ENCODE data around the gene PCDH1.
"Not testable (repeated sequence)": the region's sequence is repeated elsewhere in the genome, so short reads cannot be mapped to it uniquely, and the experiment has no call there.

Gene PCDH1

DNA sequence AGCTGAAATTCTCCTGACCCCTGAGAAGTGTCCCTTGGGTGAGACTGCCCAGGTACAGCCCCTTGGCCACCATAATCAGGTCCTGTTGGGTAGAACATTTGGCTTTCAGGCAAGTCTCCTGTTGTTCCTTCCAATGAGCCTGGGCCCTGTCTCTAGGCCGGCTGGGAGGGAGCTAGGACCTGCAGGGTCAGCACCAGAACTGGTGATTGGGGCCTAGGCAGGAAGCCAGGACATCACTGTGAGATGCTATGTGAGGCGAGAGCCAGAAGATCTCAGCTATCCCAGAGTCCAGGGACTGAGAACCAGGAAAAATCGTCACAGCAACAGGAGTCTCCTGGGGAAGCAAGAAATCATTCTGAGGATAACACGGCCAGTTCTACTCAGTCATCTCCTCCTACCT, 51.5 kb downstream of the PCDH1 start:
- no peak for DNase-seq

DNA sequence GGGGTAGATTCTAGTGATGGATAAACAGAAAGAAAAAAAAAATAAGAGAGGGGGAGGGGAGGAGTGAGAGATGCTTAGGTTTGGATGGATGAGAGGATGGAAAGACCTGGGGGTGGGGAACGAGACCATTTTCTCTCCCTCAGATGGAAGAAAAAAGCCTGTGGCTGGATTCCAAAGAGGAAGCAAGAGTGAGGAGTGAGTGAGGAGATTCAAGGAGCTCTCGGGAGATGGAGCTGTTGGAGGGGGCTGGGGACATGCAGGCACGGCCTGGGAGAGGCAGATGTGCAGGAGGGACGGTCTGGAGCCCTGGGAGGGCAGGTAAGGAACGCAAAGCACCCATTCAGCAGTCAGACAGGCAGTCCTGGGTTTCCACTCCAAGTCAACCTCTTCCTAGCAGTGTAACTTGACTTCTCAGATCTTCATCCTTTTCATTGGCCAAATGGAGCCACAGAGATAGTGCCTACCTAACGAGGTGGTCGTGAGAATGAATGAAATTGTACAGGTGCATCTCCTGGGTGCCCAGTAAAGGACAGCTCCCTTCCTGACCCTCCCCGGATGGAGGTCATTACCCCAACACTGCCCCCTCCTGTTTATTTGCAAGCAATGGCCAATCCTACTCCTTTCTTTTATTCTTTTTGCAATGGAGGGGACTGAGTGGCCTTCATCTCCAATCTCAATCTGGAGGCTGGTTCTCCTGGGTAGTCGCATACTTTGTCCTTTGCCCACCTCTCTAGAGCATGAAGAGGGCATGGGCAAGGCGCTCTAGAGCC, 52.2 kb downstream of the PCDH1 start:
- peak; percentile 37 for DNase-seq

DNA sequence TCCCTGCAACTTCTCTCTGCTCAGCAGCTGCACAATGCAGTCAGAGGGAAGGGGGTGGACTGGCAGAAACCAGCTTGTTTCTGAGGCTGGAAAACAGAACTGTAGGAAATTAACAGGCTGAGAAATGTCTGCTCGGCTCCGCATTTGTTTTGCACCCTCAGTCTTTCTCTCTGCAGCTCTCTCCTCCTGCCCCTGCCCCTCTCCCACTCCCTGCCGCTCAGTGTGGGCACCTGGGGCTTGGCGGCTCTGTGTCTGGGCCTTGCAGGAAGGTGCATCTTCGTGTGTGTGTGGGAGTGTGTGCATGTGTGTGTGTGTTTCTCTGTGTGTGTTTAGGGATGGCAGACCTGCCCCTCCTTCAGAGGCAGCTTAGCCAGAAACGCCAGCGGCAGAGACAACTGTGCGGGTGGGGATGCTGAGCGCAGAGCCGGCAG, 53.0 kb downstream of the PCDH1 start:
- no peak for DNase-seq

DNA sequence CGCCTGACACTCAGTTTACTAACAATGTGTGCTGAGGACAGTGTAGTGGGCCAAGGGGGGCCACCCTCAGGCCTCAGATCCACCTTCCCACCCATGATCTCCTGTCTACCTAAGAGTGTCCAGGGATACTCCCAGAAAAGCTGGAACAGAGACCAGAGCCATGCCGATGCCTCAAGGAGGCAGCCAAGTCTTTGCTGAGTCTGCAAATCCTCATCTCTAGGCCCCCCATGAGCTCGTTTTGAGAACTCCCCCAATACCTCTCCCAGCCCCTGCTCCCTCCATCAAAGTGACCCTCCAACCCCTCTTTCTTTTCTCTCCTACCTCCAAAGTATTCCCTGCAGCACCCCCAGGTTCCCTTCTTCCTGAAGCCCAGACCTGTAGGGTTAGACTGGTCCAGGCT, 53.5 kb downstream of the PCDH1 start:
- no peak for DNase-seq

DNA sequence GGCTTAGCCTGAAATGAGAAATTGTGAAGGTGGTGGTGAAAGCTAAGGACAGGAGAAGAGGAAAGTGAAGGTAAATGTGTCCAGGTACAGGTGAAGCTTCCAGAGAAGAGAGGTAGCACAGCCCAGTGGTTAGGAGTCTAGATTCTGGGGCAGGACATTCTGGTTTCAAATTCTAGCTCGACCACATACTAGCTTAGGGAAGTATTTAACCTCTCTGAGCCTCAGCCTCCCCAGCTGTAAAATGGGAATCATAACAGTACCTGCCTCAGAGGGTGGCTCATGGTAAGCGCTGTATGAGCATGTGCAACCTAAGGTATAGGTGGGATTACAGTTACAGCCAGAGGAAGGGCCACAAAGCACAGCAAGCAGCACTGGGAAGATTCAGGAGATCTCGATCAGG, 55.2 kb downstream of the PCDH1 start:
- no peak for DNase-seq

DNA sequence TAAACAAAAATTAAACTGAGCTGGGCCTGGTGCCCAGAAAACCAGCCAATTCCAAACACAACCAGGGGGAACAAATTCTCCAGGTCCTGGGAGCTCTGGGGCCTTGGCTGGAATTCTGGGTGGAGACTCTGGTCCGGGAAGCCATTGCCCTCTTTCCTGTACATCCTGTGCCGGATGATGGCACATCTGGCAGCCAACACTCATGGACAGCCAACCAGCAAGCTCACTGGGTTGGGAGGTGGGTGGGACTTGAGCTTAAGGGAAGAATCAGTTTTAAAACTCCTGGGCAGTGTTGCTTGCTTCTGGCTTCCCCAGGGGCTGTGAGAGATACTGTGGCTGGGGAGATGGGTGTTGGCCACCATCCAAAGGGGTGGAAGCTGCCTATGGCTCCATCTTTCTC, 56.1 kb downstream of the PCDH1 start:
- DNase-seq = peak; percentile 5

DNA sequence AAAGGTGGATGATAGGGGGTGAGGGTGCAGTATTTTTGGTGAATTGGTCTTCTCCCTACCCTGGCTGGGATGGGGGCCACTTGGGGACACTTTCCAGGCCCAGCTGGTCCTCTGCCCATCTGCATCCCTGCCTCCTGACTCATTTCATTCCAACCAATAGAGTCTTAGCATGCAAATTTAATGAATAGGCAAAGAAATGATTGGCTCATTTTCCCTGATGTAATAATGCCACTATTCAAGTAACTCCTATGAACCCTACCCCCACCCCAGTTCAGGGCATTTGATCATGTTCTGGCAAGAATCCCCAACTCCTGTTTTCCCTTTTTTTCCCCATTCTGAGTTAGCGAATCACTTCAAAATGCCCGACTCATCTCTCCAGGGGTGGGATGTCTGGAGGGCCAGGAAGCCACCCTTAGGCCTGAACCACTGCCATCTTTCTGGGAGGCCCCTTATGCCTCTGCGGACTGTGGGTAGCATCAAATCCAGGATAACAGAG, 56.7 kb downstream of the PCDH1 start:
- peak; percentile 81 for DNase-seq

DNA sequence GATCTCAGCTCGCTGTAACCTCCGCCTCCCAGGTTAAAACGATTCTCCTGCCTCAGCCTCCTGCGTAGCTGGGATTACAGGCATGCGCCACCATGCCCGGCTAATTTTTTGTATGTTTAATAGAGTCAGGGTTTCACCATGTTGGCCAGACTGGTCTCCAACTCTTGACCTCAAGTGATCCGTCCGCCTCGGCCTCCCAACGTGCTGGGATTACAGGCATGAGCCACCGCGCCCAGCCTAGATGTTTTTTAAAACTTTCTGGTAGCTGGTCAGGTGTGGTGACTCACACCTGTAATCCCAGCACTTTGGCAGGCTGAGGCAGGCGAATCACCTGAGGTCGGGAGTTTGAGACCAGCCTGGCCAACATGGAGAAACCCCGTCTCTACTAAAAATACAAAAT, 57.5 kb downstream of the PCDH1 start:
- not testable (repeated sequence) for DNase-seq

DNA sequence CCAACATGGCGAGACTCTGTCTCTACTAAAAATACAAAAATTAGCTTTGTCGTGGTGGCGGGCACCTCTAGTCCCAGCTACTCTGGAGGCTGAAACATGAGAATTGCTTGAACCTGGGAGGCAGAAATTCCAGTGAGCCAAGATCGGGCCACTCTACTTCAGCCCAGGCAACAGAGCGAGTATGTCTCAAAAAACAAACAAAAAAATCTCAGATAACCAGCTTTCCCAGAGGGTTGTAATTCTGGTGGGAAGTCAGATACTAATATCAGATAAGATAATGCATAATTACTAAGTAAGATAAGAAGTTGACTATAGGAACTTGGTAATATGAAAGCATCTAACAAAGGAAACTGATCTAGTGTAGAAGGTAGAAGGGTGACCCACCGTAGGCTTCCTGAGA, 60.6 kb downstream of the PCDH1 start:
- no peak for DNase-seq

DNA sequence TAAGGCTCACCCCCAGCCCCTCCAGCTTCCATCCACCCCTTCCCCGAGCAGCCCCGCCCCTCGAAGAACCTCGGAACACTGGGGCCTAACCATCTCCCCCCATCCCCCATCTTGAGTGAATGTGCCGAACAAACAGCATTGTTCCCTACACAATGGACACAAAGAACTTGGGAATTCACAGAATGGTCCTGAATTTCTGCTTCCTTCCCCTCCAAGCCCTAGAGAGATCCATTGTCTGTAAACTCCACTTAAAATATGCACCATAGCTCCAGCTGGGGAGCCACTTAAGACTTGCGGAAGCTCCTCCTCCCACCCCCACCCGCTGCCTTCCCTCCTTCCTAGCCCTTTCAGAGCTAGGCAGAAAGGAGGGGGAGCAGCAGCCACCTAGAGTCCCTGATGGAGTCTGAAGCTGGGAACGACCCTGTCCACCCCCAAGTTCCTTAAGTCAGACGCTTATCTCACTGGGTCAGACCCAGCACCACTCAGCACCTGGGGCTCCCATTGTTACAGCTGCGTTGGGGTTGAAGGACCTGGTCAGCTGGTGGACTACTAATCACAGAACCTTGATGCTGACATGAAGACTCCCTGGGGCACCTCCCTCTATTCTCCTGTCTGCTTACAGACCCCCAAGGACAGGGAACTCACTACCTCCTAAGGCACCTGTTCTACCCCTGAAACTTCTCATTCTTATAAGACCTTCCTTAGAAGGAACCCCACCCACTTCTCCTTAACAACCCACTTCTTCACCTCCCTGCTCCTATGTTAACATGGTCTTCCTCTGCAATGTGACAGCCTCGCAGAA, 61.4 kb downstream of the PCDH1 start:
- no peak for DNase-seq

DNA sequence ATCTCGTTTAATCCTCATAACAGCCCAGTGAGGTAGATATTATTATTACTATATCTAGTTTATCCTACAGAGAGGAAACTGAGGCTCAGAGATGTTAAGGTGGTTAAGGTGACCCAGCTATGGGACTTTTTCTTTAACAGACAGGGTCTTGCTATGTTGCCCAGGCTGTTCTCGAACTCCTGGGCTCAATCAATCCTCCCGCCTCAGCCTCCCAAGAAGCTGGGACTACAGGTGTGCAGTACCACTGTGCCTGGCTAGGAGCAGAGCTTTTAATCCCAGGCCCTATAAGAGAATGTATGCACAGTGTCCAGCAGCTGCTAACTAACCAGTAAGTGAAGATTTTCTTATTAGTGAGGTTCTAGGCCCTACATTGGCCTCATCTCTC, 62.4 kb downstream of the PCDH1 start:
- no peak for DNase-seq

DNA sequence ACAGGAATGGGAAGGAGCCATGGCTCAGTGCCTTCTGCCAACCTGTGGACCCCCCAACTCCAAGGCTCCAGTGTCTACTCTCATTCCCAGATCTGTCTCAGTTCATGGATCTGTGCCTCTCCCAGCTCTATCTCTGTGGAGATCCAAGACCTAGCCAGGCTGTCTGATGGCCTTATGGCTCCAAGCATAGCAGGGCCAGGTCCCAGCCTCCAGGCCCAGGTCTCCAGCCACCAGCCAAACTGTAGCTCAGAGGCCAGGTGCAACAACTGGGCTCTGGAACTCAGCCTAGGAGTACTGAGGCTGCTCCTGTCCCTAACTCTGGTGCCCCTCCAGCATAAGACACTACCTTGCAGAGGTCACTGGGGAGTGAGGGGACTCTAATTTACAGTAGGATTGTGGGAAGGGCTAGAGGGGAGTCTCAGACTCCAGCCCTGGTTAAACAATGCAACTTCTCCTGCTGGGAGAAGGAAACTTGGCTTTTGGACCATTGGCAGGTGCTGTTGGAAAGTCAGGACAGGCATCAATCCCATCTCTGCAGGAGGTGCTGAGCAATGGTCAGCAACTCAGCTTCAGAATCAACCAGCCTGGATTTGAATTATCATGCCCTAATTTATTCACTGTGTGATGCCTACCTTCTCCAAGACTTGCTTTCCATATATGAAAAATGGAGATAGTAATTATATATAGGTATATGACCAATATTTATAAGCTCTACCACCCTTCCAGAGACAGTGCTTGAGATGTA, 63.0 kb downstream of the PCDH1 start:
- DNase-seq = no peak

DNA sequence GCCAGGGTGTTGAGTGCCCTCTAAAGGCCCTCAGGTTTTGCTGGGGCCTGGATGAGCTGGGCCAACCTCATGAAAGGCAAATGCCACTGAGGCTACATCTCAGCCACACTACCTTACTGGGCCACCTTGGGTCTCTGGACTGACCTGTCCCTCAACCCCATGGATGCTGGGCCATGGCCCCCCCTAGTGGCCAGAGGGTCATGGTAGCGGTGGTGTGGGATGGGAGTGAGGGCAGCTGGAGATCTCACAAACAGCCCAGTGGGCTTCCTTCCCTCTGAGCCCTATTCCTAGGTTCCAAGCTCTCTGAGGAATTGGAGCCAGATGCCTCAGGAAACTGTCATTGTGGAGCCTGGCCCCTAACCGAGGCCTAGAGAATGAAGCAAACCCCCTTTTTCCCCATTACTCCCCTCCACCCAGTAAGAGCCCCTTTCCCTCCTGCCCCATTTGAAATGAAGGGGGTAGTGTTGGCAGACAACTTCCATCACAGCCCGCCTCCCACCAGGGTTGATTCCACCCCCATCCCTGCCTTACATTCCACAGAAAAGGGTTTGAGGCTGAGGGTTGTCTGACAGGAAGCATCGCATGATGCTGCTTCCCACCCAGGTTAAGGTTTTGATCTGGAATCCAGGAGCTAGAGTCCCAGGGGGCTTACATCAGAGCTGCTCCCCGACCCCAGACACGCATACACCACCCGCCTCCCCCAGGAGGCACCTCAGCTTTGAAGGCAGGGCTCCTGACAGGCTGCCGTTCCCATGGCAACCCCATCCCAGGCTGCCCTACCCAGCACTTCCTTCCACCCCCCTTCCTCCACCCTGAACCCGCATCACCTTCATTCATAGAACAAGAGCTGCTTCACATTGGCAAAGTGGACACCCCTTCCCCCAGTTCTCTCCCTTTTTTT, 63.9 kb downstream of the PCDH1 start:
- peak; percentile 57 for DNase-seq

DNA sequence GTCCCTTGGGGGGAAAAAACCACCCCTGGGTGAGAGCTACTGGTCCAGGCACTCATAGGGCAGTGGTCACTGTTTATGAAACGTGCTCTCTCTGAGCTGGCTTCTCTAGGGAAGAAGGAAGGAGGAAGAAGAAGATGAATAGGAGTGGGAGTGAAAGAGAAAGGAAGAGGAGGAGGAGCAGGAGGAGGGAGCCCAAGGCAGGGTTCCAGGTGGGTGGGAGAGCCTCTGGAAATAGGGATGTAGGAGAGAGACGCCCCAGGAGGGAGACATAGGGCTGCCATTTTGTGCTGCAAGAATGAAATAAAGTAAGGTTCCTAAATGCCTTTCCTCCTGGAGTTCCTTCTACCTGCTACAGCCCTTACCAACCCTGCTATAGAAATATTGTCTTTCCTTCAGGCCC, 65.7 kb downstream of the PCDH1 start:
- DNase-seq = no peak

DNA sequence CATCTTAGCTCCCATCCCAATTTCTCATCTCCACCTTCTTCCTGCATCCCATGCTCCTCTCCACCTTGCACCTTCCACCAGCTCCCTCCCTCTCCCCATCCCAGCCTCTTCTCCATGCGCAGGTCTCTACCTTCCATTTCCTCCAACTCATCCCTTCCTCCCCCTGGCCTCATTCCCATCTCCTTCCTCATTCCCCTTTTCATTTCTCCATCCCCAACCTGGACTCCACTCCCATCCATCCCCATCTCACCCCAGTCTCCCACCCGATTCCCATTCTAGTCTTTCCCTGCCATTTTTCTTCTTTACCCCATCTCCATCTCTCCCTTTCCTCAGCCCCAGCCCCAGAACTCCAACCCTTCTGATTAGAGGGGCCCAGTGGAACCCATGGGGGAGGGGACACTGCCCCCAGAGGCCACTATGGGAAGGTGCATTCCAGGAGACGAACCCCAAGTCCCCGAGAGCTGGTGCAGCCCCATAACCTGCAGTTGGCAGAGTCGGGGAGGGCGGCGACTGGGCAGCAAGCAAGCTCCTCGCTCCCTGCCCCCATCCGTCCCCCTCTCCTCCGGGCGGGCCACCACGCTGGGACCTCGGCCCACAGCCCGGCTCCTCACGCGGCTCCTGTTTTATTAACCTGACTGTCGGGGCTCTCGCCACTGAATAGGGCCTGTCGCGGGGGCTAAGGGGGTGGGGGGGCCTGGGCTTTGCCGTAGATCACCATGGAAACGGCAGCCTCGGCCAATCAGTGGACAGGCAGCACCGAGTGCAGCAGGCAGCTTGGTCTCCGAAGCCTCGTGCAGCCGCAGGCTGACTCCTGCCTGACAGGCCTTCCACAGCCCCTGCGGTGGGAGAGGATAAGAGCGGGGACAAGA, 66.7 kb downstream of the PCDH1 start:
- peak; percentile 41 for DNase-seq

DNA sequence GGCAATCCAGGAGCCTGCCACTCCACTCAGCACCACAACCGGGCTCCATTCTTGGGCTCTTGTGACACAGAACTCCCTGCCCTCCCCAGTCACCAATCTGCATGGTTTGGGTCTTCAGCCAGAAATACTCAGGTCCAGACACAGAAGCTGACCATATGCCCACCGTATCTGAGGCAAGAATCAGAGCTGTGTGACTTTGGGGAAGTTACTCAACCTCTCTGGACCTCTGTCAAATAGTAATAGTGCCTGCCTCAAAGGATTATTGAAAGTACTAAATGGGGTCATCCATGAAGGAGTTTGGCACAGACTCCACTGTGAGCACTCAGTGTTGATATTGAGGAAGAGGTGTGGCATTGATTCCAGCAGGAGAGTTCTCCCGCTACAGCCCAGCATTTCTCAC, 67.5 kb downstream of the PCDH1 start:
- no peak for DNase-seq

DNA sequence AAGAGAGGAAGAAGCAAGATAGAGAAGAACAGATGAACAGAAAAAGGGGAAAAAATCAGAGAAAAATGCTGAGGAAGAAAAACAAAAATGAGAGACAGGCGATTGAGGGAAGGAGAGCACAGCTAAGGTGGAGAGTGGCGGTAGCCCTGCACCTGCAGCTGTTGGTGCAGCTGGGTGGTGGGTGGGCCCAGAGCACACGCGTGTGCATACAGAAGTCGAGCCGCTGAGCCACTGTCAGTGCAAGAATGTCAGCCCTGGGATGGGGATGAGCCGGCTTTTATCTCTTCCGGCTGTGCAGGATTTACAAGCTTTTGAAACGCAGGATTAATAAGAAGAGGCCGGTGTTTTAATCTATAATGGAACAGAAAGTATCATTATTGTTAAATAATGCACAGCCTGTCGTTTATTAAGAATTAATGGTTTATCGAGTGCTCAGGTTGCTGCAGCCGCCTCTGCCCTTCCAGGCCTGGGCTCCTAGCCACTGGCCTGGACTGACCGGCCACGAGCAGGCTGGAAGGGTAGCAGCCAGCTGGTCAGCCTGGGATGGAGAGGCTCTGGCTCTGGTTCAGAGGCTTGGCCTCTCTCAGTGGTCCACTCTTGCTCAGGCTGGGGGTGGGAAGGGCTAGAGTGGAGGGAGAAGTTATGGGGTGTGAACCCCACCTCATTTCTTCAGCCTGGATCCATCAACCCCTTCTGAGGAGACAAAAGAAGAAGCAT, 68.7 kb downstream of the PCDH1 start:
- peak; percentile 19 for DNase-seq

DNA sequence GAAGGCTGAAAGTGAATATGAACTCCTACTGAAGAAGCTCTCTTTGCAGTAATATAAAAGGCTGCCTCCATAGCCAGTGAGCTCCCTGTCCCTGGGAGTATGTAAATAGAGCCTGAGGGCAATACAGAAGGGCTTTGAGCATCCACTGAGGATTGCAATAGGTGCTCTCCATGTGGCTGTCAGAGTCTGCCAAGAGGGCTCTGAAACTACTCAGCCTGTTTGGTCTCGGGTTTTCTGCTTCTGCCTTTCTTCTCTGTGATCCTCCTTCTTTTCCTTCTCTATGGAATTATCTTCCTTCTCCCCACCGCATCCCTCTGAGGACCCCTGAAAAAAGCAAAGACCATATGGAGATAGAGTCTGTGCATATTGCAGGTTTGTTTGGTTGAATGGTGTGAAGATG, 69.4 kb downstream of the PCDH1 start:
- DNase-seq = no peak

DNA sequence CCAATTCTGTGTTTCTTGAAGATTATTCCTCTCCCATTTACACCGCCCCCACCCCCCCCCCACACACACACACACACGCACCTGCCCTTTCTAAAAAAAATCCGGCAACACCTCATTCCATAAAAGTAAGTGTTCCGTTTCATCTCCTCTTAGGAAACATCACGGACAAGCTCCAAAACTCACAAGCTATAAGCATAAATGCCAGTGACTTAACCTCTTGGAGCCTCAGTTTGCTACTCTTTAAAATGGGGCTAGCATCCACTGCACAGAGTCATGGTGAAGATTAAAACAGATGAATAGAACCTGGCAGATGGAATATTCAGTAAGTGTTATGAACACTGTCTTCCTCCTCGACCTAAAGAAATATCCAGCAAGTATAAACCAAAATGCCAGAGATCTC, 70.5 kb downstream of the PCDH1 start:
- no peak for DNase-seq

DNA sequence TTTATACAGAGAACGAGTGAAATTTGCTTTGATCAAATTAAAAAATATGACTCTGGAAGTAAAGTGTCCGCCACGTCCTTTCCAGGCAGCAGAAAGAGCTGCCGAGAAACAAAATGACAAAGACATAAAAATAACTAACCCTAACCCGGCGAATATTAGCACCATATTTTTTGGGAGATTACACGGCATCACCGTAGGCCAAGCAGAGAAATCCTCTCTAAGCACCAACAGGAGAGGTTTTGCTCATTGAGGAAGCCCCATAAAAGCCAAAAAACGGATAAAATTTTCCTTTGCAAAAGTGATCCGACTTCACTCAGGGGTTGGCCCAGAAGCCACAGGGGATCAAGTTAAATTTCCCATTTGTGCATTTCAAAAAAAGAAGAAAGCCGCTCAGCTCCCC, 70.9 kb downstream of the PCDH1 start:
- no peak for DNase-seq

DNA sequence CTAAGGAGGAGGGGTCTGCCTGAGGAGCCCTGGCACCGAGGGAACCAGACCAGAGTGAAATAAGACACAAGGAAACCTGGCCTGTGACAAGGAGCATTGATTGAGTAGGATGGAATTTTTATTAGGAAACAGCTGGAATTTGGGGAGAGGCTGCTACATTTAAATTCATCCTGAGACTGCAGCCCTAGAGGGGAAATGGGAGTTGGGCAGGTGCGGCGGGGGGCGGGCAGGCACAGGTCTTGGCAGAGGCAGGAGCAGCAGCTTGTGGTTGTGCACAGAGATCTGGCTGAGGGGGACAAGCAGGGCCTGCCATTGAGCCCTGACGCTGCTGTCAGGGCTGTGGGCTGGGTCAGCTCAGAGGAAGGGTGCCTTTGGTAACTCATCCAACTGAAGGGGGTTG, 71.6 kb downstream of the PCDH1 start:
- DNase-seq = no peak
